NCI-H146 treated with DMSO at 0.1 percent for 48 hours (cell line): ENCODE measurements around the gene GMPR.

Source experiments
- DNase-seq: peaks from one replicate; lab custom pipeline; 2025; ENCODE audit not compliant: unreplicated experiment; lab: John Stamatoyannopoulos, UW

Gene GMPR

GRCh38 chr6:16270178-16270794 is 31.9 kb downstream of the GMPR start:
- no peak for DNase-seq

DNA sequence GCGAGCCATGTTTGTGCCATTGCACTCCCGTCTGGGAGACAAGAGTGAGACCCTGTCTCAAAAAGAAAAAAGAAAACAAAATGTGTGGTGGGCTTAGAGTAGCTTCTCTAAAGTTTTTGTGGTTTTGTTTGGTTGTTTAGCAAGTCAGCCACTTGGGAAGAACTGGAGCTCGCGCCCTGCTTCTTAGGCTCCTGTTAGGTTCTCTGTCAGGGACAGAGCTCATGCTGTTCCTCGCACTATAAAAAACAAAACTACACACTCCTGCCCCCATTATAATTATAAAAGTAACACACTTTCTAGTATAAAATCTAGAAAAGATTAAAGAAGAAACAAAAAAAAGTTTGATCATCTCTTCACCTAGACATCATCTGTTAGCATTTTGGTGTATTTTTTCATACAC is 33.0 kb downstream of the GMPR start:
- DNase-seq: no peak

- DNase-seq: no peak
Measured at GRCh38 chr6:16272201-16272600, 33.8 kb downstream of the GMPR start.

DNA sequence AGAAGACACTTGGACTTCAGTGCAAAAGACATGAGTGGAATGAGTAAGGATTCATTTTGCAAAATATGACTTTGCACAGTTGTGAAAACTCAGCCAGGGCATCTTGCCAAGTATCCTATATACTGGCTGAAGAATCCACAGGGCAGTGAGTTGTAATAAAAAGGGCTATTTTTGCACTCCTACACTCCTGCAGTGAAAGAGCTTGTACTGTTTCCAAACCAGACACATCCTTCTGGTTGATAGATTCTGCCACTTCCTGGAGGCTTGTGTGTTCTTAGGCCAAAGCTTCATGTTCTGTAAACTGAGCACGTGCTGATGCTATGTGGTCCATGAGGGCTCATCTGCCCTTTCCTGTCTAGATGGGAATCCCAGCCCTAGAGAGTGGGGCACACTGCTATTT is 34.9 kb downstream of the GMPR start:
- DNase-seq: no peak

DNA sequence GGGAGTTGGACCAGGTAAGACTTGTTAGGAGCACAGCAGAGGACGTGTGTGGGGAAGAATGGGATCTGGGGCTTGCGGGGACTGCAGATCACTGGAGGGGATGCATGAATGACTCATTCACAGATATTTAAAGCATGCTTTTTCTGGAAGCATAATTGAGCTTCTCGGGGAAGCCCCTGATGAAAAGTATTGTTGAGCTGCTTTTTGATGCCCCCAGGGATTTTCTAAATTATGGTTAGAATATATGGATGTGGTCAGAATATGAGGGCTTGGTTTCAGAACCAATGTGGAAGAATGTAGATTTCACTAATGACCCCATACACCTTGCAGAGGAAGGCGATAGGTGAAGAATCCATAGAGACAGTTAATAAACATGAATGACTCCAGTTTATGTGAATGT is 36.1 kb downstream of the GMPR start:
- no peak for DNase-seq

GRCh38 chr6:16274885-16275589 is 36.6 kb downstream of the GMPR start:
- DNase-seq: no peak

GRCh38 chr6:16277101-16277981 is 39.0 kb downstream of the GMPR start:
- no peak for DNase-seq

- no peak for DNase-seq
Measured at GRCh38 chr6:16278048-16278724, 39.8 kb downstream of the GMPR start.

DNA sequence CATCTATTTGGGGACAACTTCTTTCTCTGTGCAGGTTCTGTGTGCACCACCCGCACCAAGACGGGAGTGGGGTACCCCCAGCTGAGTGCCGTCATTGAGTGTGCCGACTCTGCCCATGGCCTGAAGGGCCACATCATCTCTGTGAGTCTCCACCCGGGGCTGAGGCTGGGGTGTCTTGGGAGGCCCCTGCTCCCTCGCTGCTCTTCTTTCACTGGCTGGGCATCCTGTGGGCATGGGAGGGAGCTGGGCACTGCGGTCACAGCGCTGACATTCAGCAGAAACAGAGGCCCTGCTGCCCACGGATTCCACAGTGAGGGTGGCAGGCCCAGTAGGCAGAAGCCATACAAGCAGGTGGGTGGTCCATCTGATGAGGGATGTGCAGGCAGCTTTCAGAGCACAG is 40.4 kb downstream of the GMPR start:
- DNase-seq: no peak

GRCh38 chr6:16279243-16279642 is 40.9 kb downstream of the GMPR start:
- no peak for DNase-seq

- DNase-seq: no peak
Measured at GRCh38 chr6:16282370-16282769, 44.0 kb downstream of the GMPR start.

DNA sequence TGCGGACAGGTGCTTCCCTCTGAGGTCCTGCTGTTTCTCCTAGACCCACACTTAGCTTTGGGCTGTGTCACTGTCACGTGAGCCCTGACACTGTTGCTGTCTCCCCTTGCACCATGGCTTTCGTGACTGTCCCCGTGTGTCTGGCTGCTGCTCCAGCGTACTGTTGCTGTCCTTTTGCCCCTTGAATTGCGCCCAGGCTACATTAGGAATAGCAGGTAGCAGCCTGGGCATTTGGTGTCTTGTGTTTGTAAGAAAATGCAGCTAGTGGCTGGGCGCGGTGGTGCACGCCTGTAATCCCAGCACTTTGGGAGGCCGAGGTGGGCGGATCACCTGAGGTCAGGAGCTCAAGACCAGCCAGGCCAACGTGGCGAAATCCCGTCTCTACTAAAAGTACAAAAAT is 46.1 kb downstream of the GMPR start:
- no peak for DNase-seq

DNA sequence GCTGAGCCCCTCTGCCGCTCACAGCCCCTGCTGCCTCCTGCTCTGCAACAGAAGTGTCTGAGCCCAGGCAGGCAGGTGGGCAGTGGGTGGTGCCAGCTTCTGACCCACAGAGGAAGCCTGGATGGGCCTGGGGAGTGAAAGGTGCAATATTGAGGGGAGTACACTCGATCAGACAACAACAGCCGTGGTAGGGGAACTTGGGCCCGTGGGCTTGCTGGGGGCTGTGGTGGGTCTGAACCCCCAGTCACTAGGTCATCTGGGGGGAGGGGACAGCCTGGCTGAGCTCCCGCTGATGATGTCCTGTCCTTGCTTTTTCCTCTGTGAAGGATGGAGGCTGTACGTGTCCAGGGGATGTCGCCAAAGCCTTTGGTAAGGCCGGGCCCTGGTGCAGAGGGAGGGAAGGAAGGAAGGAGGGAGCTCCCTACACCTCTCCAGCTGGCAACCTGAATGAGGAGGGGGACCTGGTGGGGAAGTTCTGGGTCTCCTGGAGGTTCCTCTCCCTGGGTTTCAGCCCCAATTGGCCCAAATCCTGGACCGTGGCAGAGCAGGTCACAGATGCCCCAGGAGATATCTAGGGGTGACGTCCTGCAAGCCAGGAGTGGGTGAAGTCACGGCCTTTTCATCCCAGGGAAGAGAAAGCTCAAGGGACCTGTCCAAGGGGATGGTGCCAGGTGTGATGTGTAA is 47.2 kb downstream of the GMPR start:
- DNase-seq: no peak

GRCh38 chr6:16286151-16286522 is 47.8 kb downstream of the GMPR start:
- DNase-seq: no peak

GRCh38 chr6:16288163-16288562 is 49.8 kb downstream of the GMPR start:
- no peak for DNase-seq

- DNase-seq: no peak
Measured at GRCh38 chr6:16291739-16292138, 53.4 kb downstream of the GMPR start.

DNA sequence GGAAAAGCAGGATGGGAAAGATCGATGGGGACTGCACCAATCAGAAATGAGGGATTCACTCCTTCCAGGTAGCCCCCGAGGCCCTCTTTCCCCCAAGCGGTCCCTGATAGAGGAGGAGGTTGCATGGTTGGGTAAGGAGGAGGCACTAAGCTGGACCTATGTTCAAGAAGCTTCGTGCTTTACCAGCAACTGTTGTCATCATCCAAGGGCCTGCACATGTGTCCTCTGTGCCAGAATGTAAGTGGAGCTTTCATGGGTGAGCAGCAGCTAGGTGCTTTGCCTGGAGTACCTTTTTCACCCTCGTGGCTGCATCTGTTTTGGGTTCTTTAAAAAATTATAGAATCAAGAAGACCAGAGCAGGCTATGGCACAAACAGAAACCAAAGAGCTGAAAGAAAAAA is 54.0 kb downstream of the GMPR start:
- DNase-seq: no peak

GRCh38 chr6:16292942-16293341 is 54.6 kb downstream of the GMPR start:
- no peak for DNase-seq

DNA sequence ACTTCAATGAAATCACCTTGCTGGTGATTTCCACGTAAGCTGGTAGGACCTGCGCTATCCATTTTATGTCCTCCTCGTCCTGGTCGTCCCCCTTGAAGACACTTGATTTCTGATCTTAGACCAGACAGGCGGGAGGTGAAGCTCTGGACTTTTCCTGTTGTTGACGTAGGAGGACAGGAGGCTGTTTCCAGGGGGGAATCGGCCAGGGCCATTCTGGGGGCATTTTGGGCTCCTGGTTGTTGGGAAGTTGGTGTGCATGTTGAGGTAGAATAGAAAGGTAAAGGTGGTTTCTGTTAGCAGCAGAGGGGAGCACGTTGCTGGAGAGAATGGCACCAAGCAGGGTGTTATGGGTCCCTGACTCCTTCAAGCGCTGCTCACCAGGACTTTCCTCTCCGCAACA is 56.0 kb downstream of the GMPR start:
- no peak for DNase-seq

DNA sequence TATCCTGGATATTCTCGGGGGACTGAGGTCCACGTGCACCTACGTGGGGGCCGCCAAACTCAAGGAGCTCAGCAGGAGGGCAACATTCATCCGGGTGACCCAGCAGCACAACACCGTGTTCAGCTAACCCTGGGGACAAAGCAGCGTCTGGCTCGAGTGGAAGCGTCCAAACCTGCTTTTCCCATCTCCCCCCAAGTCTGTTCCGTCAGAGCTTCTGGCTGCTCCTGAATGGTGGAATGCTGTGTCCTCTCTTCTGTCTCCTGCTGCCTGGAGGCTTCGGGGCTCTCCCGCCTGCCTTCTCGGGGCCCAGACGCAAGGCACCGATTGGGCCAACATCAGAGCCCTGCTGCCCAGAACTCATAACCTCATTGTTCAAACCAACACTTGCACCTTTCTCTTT is 56.7 kb downstream of the GMPR start:
- no peak for DNase-seq

- no peak for DNase-seq
Measured at GRCh38 chr6:16295471-16295870, 57.1 kb downstream of the GMPR start.
